Measurements from ENCODE around the gene TTLL6.
"Not testable (repeated sequence)": the region's sequence is repeated elsewhere in the genome, so short reads cannot be mapped to it uniquely, and the experiment has no call there.

Gene TTLL6

GRCh38 chr17:48843187-48843900, 26.3 kb upstream of the TTLL6 start:
- H3K4me1 ChIP-seq (ENCODE audit: insufficient read depth, low read length, severe bottlenecking) = peaks cover 6% of the 10 kb centered on the region
- no peak overlapping the region for H3K4me2 ChIP-seq (ENCODE audit: low read length)
- H3K27ac ChIP-seq (ENCODE audit: low read depth, low read length, poor library complexity, severe bottlenecking) = no peak overlapping the region

GRCh38 chr17:48842746-48843145, 25.7 kb upstream of the TTLL6 start:
- H3K9ac ChIP-seq (ENCODE audit: low read length) = no peak overlapping the region
- no peak overlapping the region for H3K27ac ChIP-seq (ENCODE audit: low read depth, low read length, poor library complexity, severe bottlenecking)
- H4K20me1 ChIP-seq (ENCODE audit: insufficient read depth, low read length) = no peaks in the 10 kb centered on the region

More at GRCh38 chr17:48843187-48843900, 26.3 kb upstream of the TTLL6 start:
- Histone ChIP-seq H3K9me3 (ENCODE audit: low read length) (no peaks in the 10 kb centered on the region), H3K27me3 (ENCODE audit: insufficient read depth, low read length) (no peaks in the 10 kb centered on the region), H3K36me3 (ENCODE audit: insufficient read depth, low read length) (no peaks in the 10 kb centered on the region), H4K20me1 (ENCODE audit: insufficient read depth, low read length) (no peaks in the 10 kb centered on the region), H3F3A (ENCODE audit: insufficient read depth, low read length) (no peaks in the 10 kb centered on the region), H3K9me2 (ENCODE audit: low read depth, low read length) (no peaks in the 10 kb centered on the region), H2AFZ (ENCODE audit: low read length) (no peak overlapping the region), H3K79me2 (ENCODE audit: insufficient read depth, low read length) (no peaks in the 10 kb centered on the region), H3K9ac (ENCODE audit: low read length) (no peak overlapping the region), H3K4me3 (ENCODE audit: low read depth, low read length, poor library complexity, severe bottlenecking) (no peak overlapping the region)
- TF ChIP-seq CTCF (IDR thresholded peaks at IDR 0.05; ENCODE audit: low read length) (no peak), EZH2 (IDR thresholded peaks at IDR 0.05; ENCODE audit: borderline replicate concordance, low read length) (no peak)

GRCh38 chr17:48841395-48841831, 24.4 kb upstream of the TTLL6 start:
- H3F3A ChIP-seq (ENCODE audit: insufficient read depth, low read length) = no peaks in the 10 kb centered on the region
- no peaks in the 10 kb centered on the region for H3K79me2 ChIP-seq (ENCODE audit: insufficient read depth, low read length)
- H3K36me3 ChIP-seq (ENCODE audit: insufficient read depth, low read length) = no peaks in the 10 kb centered on the region
- no peak for TF ChIP-seq EZH2 (IDR thresholded peaks at IDR 0.05; ENCODE audit: borderline replicate concordance, low read length)
- H3K9me2 ChIP-seq (ENCODE audit: low read depth, low read length) = no peaks in the 10 kb centered on the region
- no peaks in the 10 kb centered on the region for H4K20me1 ChIP-seq (ENCODE audit: insufficient read depth, low read length)
- H3K4me1 ChIP-seq (ENCODE audit: insufficient read depth, low read length, severe bottlenecking) = peaks cover 6% of the 10 kb centered on the region
- H3K4me3 ChIP-seq (ENCODE audit: low read depth, low read length, poor library complexity, severe bottlenecking) = peak overlapping the region; percentile 14
- no peak overlapping the region for H2AFZ ChIP-seq (ENCODE audit: low read length)
- H3K27me3 ChIP-seq (ENCODE audit: insufficient read depth, low read length) = no peaks in the 10 kb centered on the region
- H3K9ac ChIP-seq (ENCODE audit: low read length) = peak overlapping the region; percentile 8; the same call in 1 of the 2 replicates
- H3K9me3 ChIP-seq (ENCODE audit: low read length) = no peaks in the 10 kb centered on the region
- H3K27ac ChIP-seq (ENCODE audit: low read depth, low read length, poor library complexity, severe bottlenecking) = no peak overlapping the region
- H3K4me2 ChIP-seq (ENCODE audit: low read length) = peak overlapping the region; percentile 42

More at GRCh38 chr17:48842746-48843145, 25.7 kb upstream of the TTLL6 start:
- no peak overlapping the region for H3K4me3 ChIP-seq (ENCODE audit: low read depth, low read length, poor library complexity, severe bottlenecking)
- H3K79me2 ChIP-seq (ENCODE audit: insufficient read depth, low read length) = no peaks in the 10 kb centered on the region
- TF ChIP-seq CTCF (IDR thresholded peaks at IDR 0.05; ENCODE audit: low read length) (no peak), EZH2 (IDR thresholded peaks at IDR 0.05; ENCODE audit: borderline replicate concordance, low read length) (no peak)
- H3K9me2 ChIP-seq (ENCODE audit: low read depth, low read length) = no peaks in the 10 kb centered on the region
- H3K36me3 ChIP-seq (ENCODE audit: insufficient read depth, low read length) = no peaks in the 10 kb centered on the region
- H3K4me2 ChIP-seq (ENCODE audit: low read length) = no peak overlapping the region
- no peaks in the 10 kb centered on the region for H3K9me3 ChIP-seq (ENCODE audit: low read length)
- peaks cover 6% of the 10 kb centered on the region for H3K4me1 ChIP-seq (ENCODE audit: insufficient read depth, low read length, severe bottlenecking)
- H2AFZ ChIP-seq (ENCODE audit: low read length) = no peak overlapping the region
- H3F3A ChIP-seq (ENCODE audit: insufficient read depth, low read length) = no peaks in the 10 kb centered on the region
- no peaks in the 10 kb centered on the region for H3K27me3 ChIP-seq (ENCODE audit: insufficient read depth, low read length)

GRCh38 chr17:48840441-48840840, 23.4 kb upstream of the TTLL6 start:
- Histone ChIP-seq H3K36me3 (ENCODE audit: insufficient read depth, low read length) (no peaks in the 10 kb centered on the region), H4K20me1 (ENCODE audit: insufficient read depth, low read length) (no peaks in the 10 kb centered on the region), H3K27me3 (ENCODE audit: insufficient read depth, low read length) (no peaks in the 10 kb centered on the region), H3K27ac (ENCODE audit: low read depth, low read length, poor library complexity, severe bottlenecking) (no peak overlapping the region), H3K9me3 (ENCODE audit: low read length) (no peaks in the 10 kb centered on the region), H3K4me3 (ENCODE audit: low read depth, low read length, poor library complexity, severe bottlenecking) (no peak overlapping the region), H3K79me2 (ENCODE audit: insufficient read depth, low read length) (no peaks in the 10 kb centered on the region), H3K4me2 (ENCODE audit: low read length) (no peak overlapping the region), H2AFZ (ENCODE audit: low read length) (no peak overlapping the region), H3K9me2 (ENCODE audit: low read depth, low read length) (no peaks in the 10 kb centered on the region), H3K4me1 (ENCODE audit: insufficient read depth, low read length, severe bottlenecking) (peaks cover 6% of the 10 kb centered on the region), H3F3A (ENCODE audit: insufficient read depth, low read length) (no peaks in the 10 kb centered on the region), H3K9ac (ENCODE audit: low read length) (no peak overlapping the region)
- no peak for TF ChIP-seq CTCF (IDR thresholded peaks at IDR 0.05; ENCODE audit: low read length)

- not testable (repeated sequence) for H2AFZ ChIP-seq (ENCODE audit: low read length); H3K9me3 ChIP-seq (ENCODE audit: low read length); H3K27ac ChIP-seq (ENCODE audit: low read depth, low read length, poor library complexity, severe bottlenecking); H3K4me1 ChIP-seq (ENCODE audit: insufficient read depth, low read length, severe bottlenecking); H3F3A ChIP-seq (ENCODE audit: insufficient read depth, low read length); H3K79me2 ChIP-seq (ENCODE audit: insufficient read depth, low read length); H3K9ac ChIP-seq (ENCODE audit: low read length); H3K4me2 ChIP-seq (ENCODE audit: low read length); H3K4me3 ChIP-seq (ENCODE audit: low read depth, low read length, poor library complexity, severe bottlenecking); H3K36me3 ChIP-seq (ENCODE audit: insufficient read depth, low read length); H3K27me3 ChIP-seq (ENCODE audit: insufficient read depth, low read length); H4K20me1 ChIP-seq (ENCODE audit: insufficient read depth, low read length); H3K9me2 ChIP-seq (ENCODE audit: low read depth, low read length)
These were observed 20.4 kb upstream of the TTLL6 start for GRCh38 chr17:48837458-48837857.
